GM12873 (cell line): ENCODE data around the gene ATP5ME.

Experiments used
- TF ChIP-seq, protein P1 (sequence below): IDR thresholded peaks from 2 replicates; pipeline ENCODE4 v1.5.1; 2012; ENCODE audit warnings: low read depth, mild to moderate bottlenecking, moderate library complexity, low read length, control low read depth; ENCODE audit not compliant: insufficient read depth; ENCODE audit errors: missing control alignments

The ATP5ME gene

DNA sequence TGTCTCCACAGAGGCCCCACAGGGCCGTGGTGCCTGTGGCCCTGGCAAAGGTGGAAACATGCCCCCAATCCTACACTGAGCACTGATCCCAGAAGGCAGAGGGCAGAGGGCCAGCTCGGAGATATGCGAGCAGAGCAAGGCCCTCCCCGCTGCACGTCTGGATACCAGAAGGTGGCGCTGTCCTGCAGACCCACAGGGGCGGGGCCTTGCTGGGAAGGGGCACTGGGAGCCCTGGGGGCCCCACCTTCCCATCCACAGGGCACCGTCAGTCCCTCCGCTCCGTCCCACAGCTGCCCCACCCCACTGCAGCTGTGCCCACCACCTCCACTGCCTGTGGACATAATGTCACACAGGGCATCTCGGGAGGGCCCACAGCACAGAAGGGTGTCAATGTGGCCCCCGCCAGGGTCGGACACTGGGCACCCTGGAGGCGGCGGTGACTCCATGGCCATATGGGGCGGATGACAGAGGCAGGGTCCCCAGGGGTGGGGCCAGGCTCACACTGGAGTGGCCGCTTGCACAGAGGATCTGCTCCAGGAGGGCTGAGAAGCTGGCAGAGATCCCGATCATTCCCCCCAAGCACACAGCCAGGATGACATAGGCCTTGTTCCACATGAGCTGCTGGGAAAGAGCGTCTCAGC, 10.0 kb upstream of the ATP5ME start:
- TF ChIP-seq, protein P1, sequence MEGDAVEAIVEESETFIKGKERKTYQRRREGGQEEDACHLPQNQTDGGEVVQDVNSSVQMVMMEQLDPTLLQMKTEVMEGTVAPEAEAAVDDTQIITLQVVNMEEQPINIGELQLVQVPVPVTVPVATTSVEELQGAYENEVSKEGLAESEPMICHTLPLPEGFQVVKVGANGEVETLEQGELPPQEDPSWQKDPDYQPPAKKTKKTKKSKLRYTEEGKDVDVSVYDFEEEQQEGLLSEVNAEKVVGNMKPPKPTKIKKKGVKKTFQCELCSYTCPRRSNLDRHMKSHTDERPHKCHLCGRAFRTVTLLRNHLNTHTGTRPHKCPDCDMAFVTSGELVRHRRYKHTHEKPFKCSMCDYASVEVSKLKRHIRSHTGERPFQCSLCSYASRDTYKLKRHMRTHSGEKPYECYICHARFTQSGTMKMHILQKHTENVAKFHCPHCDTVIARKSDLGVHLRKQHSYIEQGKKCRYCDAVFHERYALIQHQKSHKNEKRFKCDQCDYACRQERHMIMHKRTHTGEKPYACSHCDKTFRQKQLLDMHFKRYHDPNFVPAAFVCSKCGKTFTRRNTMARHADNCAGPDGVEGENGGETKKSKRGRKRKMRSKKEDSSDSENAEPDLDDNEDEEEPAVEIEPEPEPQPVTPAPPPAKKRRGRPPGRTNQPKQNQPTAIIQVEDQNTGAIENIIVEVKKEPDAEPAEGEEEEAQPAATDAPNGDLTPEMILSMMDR, result peak; percentile 75

DNA sequence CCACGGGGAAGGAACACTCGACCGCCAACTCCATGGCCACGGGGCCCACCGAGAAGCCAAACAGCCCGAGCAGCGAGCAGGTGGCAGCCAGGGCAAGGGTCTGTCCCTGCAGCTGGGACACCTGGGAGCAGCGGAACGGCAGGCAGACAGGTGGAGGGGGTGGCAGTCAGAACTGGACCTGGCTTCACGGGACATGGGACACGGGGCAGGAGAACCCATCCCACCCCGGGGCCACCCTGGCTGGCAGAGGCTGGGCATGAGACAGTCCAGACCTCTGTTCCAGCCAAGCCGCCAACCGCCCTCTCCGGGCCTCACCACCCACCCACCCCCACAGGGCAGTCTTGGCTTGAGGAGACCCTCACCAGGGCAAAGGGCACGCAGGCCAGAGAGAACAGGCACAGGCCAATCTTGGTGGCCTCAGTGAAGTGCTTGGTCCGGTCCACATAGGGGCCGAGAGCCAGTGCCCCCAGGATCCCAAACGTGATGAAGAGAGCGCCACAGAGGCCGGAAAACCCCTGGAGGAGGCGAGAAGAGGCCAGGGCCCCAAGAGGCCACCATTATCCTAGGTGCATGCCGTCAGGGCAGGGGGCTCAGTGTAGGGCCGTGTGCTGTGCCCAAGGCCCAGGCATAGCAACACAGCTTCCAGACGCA, 9.3 kb upstream of the ATP5ME start:
- TF ChIP-seq, protein P1, result no peak

DNA sequence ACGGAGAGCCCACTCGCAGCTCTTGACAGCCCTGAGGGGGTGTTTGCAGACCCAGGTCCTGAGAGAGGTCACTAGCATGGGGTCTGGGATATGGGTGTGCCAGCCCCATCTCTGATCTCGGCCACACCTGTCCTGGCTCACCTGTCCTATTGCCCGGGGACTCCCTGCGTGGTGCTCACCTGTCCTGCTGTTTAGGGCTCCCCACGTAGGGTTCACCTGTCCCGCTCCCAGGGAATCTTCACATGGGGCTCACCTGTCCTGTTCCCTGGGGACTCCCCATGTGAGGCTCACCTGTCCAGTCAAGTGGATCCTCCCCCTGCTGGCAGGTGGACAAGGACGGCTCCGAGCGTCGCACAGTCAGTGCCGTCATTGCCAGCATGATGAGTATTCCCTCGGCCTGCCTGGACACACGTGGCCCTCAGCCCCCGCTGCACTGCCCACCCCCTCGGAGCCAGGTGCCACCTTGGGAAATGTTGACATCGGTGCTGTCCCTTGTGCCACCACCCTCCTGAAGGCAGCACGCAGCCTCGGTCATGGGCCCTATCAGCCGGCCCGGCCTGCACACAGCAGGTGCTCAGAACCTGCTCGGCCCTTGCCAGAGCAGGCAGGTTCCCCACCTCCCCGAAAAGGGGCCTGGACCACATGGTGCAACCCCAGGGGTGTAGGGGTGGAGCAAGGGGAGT, 8.6 kb upstream of the ATP5ME start:
- TF ChIP-seq, protein P1, result no peak

DNA sequence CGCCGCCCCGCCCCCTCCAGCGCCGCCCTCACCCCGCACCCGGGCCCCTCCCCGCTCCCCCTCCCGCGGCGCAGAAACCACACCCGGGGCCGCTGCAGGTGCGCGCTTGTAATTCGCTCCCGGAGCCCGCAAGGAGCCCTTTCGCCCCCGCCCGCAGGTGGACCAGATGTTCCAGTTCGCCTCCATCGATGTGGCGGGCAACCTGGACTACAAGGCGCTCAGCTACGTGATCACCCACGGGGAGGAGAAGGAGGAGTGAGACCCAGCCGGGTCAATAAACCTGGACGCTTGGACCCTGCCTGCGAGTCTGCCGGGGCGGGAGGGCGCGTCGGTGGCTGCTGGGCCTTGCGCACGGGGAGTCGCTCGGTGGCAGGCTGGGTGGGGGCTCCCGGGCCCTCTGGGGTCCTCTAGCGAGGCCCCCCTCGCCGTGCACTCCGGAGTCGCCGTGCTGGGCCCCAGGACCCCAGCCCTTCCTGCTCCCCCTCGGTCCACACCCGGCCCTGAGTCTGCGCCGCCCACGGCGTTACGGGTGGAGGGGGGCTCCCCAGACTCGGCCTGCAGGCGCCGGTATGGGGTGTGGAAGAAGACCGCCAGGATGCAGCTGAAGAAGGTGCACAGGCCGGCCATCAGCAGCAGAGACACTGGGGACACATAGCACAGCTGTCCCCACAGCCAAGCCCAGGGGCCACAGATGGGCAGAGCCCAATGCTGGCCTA, 7.8 kb upstream of the ATP5ME start:
- TF ChIP-seq, protein P1, result no peak

DNA sequence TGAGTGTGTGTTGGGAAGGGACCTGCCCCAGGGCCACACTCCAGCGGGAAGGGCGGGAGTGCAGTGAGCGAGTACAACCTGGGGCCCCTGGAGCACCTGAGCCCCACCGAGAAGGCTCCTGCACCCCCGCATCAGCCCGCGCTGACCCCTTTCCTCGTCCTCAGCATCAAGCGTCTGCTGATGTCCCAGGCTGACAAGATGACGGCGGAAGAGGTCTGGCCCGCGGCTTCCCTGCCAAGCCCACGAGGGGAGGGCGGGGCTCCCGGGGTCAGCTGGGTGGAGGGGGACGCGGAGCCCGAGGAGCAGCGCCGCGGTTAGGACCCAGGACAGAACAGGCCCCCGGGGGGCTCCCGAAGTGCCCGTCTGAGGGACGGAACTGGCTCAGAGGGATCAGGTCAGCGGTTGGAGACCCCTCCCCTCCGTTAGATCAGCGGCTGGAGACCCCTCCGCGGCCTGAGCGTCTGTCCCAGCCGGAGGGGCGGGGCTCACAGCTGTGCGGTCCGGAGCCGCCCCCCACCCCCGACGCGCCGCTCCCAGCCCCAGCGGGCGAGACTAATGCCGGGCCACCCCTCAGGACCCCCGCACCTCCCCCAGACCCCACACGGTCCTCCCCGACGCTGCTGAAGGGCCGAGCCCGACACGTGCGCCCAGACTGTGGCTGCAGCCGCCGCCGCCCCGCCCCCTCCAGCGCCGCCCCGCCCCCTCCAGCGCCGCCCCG, 7.0 kb upstream of the ATP5ME start:
- TF ChIP-seq, protein P1, result no peak

DNA sequence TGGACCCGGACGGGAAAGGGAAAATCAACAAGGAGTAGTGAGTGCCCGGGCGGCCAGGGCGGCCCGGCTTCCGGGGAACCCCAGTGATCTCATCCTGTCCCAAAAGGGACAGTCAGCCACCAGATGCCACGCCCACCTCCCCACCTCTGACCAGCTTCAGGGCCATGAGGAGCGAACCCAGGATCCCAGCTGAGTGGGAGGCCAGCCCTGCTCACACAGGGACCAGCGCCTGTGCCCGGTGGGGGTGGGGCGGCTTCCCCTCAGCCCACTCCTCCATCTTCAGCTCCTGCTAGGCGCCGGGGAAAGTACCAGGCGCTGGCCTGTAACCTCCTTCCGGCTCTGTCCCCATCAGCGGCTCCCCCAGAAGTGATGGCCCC, 6.5 kb upstream of the ATP5ME start:
- TF ChIP-seq, protein P1, result no peak
